Stimulated activated CD4-positive, alpha-beta T cell treated with anti-CD3 and anti-CD28 coated beads, Interleukin-1b, Interleukin-23, amount 100 ng/mL, for 48 hours (primary cell): Measurements from ENCODE around the gene CDC42EP2.

Source experiments
- DNase-seq: peaks from one replicate; pipeline ENCODE4 v3.0.0-alpha.2; 2020

The CDC42EP2 gene, protein sequence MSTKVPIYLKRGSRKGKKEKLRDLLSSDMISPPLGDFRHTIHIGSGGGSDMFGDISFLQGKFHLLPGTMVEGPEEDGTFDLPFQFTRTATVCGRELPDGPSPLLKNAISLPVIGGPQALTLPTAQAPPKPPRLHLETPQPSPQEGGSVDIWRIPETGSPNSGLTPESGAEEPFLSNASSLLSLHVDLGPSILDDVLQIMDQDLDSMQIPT

DNA sequence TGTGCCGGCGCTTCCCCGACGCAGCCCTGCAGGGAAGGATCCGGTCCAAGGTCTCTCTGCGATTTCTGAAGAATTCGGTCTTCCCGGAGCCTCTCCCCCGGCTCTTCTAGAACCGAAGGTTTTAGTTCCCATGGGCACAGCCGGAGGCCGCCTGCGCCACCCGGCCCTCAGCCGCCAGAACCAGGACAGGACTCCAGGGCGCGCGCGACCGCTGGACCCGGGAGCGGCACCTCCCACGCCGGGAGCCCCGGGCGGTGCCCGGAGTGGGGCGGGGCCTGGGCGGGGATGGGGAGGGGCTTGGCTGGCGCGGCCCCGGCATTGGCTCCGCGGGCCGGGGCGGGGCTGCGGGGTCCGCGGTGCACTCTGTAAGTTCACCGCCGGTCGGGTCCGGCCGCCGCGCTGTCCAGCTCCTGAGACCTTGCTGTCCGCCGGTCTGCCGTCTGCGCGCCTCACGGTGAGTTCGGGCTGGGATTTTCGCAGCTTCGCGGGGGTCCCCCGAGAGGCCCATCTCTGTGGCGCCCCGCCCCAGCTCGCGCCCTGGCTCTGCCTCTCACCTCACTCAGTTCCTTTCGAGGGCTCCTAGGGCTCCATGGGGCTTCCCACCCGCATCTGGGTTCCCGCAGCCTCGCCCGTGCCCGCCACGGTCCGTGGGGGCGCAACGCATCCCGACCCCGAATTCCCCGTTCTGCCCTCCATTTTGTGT lies at the start of gene CDC42EP2:
CDC42EP2 (plus strand) TSS at position 366 of the 703 bp plus-strand sequence. CDS start 6,033 bp downstream, outside the sequence.
- peak; percentile 61 for DNase-seq

DNA sequence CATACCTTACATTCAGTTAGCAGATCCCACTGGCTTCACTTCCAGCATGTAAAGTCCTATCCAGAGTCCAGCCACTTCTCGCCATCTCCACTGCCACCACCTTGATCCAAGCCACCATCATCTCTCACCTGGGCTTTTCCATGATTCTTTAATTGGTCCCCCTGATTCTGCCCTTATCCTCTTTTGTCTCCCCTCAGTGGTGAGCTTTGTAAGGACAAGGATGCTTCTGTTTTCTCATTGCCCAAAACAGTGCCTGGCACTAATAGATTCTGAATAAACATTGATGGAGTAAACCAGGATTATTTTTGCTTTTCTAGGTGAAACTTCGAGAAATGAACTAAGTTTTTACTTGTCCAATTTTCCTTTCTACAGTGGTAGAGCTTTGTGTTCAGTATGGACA lies 48.5 kb upstream of the CDC42EP2 start:
- DNase-seq, result no peak

DNA sequence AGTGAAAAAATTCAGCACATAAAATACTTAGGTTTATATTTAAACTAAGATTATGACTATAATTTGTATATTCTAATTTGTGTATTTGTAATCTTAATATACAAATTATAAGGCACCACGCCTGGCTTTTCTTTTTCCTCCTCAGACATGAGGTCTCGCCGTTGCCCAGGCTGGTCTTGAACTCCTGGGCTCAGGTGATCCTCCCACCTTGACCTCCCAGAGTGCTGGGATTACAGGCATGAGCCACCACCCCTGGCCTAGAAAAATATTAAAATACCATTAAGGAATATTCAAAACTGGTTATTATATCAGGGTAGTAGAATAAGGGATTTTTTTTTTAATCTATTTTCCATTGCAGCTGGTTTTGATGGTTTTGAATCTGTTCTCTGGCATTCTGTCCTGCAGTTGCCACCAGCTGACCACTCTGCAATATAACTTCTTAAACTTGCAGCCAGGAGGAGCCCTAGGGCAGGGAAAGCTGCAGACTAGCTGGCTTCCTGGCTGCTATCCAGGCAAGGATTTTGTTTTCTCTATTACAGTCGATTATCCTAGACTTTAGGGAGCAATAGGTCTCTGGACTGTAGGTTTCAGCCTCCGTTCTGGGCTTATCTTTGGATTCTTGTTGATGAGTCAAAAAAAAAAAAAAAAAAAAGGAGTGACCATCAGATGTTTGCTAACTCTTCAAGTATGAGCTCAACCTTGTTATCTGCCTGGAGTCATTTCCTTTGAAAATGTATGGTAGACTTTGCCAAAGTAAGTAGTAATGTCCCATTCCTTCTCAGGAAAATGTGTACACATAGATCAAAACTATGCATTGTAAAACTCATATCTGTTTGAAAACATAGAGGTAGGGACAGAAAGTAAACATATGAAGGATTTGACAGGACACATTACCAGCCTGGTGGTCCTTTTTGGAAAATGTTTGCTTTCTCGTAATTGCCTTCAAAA lies 39.7 kb upstream of the CDC42EP2 start:
- no peak for DNase-seq

DNA sequence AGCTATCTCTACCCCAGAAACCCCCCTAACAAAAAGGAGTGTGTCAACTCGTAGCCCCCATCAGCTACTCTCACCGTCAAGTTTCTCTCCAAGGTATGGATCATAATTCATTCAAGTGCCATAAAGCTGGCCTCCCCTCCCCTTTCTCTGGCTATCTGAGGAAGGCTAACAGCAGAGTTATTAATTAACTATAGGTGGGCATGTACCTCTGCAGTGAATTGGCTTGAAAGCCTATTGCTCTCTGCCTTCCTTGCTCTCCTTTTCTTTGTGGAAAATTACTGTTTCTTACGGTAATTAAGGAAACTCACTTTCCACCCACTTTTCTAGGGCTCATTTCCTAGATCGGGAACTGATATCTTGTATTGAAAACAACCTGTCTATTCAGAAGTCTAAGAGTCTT lies 38.8 kb upstream of the CDC42EP2 start:
- no peak for DNase-seq

- no peak for DNase-seq
Measured at GRCh38 chr11:65277631-65278277, 36.9 kb upstream of the CDC42EP2 start.

DNA sequence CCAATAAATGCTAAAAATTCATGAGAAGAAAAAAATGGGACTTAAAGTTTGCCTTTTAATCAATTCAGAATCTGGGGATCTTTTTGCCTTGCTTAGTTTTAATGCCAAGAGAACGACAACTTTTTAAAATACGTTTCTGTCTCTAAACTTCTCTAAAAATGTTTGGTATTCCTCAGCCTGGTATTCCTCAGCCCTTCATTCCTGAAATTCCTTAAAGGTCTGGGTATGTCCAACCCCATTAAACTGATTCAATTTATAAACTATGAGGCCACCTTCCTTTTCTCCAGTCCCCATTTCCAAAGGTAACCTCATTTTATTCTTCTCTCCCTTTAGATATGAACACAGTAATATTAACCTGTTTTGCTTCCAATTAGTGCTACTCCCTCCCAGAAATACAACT lies 36.3 kb upstream of the CDC42EP2 start:
- DNase-seq, result no peak

- no peak for DNase-seq
Measured at GRCh38 chr11:65279279-65279678, 35.4 kb upstream of the CDC42EP2 start.

GRCh38 chr11:65279741-65280440 lies 34.8 kb upstream of the CDC42EP2 start:
- peak; percentile 73 for DNase-seq

- no peak for DNase-seq
Measured at GRCh38 chr11:65280646-65281045, 34.0 kb upstream of the CDC42EP2 start.

GRCh38 chr11:65286686-65287085 lies 28.0 kb upstream of the CDC42EP2 start:
- no peak for DNase-seq

DNA sequence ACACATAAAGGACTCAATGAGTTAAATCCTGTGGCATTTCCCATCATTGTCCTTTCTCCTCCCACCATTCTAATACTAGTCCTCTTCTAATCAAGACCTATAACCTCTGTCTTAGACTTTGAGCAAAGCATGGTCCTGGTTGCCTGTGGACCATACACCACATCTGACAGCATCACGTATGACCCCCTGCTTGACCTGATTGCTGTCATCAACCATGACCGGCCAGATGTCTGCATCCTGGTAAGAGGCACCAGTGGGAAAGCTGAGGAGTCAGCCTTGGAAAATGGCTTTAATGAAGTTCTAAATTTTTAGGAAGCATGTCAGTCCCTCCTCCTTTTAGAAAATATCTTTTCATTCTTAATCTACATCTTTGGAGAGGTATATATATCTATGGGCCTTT lies 27.1 kb upstream of the CDC42EP2 start:
- DNase-seq, result no peak

DNA sequence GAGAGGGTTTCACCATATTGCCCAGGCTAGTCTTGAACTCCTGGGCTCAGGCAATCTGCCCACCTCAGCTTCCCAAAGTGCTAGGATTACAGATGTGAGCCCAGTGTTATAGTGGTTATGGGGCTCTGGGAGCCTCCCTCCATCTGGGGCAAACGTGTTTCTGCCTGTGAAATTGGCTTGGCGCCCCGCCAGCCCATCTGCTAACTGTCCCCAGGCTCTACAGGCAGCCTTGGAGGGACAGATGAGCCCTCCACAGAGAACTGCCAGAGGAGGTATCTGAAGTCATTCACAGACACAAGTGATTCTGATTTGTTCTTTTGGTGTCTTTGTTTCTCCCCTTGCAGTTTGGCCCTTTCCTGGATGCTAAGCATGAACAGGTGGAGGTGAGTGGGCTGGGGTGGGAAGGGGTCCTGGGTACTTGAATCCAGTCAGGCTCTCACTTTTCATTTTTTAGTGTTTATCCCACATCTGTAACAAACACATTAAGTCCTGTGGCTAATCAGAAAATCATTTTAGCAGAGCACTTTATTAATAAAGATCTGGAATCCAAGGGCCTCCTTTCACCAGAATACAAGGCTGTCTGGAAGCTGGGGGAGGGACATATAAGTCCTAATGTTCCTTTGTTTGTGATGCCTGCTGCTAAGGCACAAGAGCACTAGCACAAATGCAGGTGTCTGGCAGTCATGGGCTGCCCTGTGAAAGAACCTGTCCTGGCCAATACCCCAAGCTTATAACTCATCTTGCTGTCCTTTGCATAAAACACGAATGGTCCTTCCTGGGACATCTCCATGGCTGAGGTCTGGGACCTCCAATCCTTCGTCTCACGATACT lies 25.7 kb upstream of the CDC42EP2 start:
- no peak for DNase-seq

DNA sequence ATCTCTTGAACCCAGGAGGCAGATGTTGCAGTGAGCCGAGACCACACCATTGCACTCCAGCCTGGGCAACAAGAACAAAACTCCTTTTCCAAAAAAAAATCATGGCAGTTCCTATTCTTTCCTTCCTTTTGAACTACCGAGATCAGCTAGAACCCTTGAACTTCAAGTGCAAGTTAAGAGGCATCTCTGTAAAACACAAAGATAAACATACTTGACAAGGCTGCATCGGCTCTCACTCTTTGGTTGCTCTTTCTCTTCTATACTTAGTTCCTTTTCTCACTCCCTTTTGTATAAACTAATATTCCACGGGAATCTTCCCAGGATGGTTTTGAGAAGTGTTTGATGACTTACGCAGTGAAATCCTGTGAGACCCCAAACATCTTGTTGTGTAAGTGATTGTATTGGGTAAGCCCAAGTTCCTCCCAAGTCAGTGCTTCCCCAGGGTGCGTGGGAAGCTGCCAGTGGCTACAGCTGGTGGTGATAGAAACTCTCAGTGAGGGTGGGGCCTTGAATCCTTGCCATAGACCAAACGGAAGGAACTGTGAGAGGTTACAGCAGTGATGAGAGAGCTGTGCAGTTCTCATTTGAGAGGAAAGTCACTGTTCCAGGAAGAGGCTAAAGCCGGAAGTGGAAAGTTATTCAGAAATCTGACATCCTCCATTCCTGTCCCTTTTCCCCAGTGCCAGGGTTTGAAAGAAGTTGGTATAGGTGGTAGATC lies 24.1 kb upstream of the CDC42EP2 start:
- no peak for DNase-seq

DNA sequence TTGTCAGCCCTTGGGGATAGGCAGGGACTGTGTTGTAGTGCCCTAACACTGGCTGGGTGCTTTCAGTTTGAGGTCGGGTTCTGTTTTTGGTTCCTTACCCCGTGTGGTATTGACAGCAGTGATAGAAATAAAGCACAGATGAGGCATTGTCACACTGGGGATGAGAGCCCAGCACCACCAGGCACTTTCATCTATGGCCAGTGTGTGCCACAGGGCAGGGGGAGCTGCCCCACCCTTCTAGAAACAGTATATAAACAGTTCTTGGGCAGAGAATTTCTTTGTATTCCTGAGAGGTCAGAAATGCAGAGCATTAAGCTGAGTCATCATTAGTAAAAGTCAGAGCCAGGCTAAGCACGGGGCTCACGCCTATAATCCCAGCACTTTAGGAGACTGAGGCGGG lies 23.1 kb upstream of the CDC42EP2 start:
- no peak for DNase-seq

DNA sequence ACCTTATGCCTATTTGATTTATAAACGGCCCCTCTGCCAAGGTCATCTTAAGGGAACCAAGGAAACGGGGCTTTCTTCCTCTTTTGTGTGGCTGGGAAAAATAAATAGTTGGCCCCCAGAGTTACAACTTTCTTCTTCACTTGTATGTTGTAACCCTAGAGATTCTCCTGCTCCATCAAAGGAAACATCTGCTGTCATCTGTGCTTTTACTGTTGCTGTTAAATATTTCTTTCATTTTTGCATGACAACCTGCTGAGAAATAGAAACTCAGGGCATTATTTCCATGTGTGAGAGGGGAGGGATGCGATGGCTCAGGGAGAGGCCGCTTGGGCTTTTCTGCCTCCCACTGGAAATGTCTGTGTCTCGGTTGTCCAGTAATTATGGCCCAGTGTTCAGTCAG lies 21.8 kb upstream of the CDC42EP2 start:
- DNase-seq, result no peak

DNA sequence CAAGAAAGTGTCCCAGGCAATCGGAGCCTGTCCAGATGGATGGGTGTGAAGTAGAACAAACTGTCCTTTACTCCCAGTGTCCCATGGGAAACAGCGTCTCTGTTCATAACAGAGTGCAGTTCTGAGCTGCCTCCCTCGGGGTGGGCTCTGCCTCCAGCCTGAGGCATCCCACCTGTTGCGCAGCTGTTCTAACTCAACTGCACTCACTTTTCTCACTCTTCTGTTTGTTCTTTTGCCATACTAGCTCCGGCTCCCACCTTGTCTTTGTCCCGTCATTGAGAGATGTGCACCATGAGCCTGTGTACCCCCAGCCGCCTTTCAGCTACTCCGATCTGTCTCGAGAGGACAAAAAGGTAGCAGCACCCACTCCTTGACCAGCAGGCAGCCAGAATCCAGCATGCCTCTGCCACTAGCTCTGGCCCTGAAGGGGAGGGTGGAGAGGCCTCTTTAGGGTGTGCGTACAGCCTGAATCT lies 20.7 kb upstream of the CDC42EP2 start:
- DNase-seq, result no peak

DNA sequence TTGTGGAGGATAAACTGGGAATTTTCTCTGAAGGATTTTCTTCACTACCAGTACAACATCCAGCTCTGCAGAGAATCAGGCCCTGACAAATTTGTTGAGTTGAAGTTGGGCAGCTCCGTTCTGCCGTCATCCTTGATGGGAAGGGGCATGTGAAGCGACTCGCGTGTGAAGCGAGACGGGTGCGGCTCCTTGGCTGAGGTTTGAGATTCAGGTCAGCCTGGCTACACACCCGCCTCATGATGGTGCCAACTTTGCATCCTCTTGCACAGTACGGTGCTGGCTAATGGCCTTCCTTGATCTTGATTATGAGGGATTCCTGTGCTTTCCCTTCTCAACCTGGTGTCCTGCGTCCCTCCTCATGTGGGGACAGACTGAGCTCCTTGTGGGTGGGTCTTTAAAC lies 19.7 kb upstream of the CDC42EP2 start:
- DNase-seq, result no peak

GRCh38 chr11:65295571-65296341 lies 18.9 kb upstream of the CDC42EP2 start:
- DNase-seq, result no peak

DNA sequence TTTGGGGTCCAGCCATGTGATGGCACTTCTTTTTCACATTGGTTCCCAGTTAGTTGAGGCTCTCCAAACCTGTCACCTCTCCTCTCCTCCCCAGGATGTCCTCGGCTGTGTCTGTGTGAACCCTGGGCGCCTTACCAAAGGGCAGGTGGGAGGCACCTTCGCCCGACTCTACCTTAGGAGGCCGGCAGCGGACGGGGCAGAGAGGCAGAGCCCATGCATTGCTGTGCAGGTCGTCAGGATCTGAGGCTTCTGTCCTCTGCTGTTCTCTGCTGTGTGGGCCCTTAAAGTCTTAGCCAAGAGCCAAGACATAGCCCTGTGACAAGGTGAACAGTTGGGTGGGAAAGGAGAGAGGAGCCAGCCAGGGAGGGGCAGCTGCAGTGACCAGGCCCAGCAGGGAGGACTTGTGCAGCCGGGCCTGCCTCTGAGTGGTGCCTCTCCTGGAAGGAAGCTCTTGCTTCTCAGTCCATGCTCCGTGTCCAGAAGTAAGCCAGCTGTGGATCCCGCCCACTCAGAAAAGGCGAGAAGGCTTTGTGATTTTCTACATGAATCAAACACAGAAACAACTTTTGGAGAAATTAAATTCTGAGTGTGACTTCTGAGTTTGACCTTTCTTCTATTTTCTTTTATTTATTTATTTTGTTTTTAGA lies 17.5 kb upstream of the CDC42EP2 start:
- DNase-seq, result no peak
